ENCODE measurements around the gene WDR19. TPM values are rescaled to one million over a fixed set of nuclear protein-coding genes. Genes with fewer than 3 reads are reported as not detected.
A peak's percentile ranks its signal among the peaks of the same experiment; 100 is the strongest.

WDR19 gene
- total RNA-seq, 1 experiment from 2014 or later: 14.9 TPM

DNA sequence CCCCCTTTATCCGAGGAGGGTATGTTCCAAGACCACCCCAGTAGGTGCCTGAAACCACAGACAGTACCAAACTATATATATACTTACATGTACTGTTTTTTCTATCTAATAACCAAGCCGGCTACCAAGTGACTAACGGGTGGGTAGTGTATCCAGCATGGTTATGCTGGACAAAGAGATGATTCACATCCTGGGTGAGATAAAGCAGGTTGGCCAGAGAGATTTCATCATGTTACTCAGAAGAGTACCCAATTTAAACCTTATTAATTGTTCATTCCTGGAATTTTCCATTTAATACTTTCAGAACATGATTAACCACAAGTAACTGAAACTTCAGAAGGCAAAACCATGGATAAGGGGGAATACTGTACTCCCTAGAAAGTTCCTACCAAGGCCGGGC is 137.3 kb downstream of the WDR19 start:
- no TSS peak for BruUV-seq (replicated peaks)
- no peak overlapping the region for H3K4me3 Mint-ChIP-seq (ENCODE audit: low read depth, unreplicated experiment)
- no peaks in the 10 kb centered on the region for H3K9me3 Mint-ChIP-seq (ENCODE audit: low read depth, unreplicated experiment)
- intact Hi-C loops (cut with micrococcal nuclease; ENCODE audit: unreplicated experiment): no loop called here
- DNase-seq: peak; percentile 11
- peaks cover 5% of the 10 kb centered on the region for H3K4me1 Mint-ChIP-seq (ENCODE audit: low read depth, unreplicated experiment)
- no peaks in the 10 kb centered on the region for H3K27me3 Mint-ChIP-seq (ENCODE audit: unreplicated experiment)
- CTCF ChIA-PET: no interaction called here
- TF ChIP-seq, protein P1, sequence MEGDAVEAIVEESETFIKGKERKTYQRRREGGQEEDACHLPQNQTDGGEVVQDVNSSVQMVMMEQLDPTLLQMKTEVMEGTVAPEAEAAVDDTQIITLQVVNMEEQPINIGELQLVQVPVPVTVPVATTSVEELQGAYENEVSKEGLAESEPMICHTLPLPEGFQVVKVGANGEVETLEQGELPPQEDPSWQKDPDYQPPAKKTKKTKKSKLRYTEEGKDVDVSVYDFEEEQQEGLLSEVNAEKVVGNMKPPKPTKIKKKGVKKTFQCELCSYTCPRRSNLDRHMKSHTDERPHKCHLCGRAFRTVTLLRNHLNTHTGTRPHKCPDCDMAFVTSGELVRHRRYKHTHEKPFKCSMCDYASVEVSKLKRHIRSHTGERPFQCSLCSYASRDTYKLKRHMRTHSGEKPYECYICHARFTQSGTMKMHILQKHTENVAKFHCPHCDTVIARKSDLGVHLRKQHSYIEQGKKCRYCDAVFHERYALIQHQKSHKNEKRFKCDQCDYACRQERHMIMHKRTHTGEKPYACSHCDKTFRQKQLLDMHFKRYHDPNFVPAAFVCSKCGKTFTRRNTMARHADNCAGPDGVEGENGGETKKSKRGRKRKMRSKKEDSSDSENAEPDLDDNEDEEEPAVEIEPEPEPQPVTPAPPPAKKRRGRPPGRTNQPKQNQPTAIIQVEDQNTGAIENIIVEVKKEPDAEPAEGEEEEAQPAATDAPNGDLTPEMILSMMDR (IDR thresholded peaks at IDR 0.05; ENCODE audit: unreplicated experiment): no peak
- H3K27ac Mint-ChIP-seq (ENCODE audit: unreplicated experiment): peak overlapping the region; percentile 20
- H3K36me3 Mint-ChIP-seq (ENCODE audit: insufficient read depth, unreplicated experiment): no peaks in the 10 kb centered on the region

DNA sequence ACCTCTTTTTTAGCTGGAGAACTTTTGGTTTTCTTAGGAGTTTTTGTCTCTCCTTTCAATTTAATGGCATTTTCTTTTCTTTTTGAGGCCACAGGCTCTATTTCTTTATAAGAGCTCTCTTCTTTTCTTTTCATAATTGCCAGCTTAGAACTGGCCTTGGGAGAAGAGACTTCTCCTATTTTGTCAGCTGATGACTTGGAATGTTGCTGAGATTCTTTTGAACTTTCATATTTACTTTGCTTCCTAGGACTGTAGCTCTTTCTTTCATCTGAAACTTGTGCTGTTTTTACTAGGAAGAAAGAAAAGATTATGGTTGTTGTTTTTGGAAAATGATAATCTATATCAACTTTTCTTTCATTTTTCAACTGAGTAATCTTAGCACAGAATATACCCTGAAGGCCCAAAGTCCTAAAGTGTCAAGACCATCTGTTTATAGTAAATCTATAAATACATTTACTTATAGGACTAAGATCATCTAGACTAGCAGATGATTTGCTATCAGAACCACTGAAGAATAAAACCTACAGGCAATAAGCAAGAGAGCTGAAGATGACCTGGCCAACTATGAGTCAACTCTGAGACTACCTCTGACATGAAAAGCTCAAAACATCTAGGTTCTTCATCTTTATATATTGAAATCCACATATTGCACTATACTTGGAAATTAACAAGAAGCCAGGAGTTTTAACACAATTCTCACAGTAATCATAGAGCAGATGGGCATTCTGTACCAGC is 138.2 kb downstream of the WDR19 start:
- no peak overlapping the region for H3K4me3 Mint-ChIP-seq (ENCODE audit: low read depth, unreplicated experiment)
- intact Hi-C loops (cut with micrococcal nuclease; ENCODE audit: unreplicated experiment): no loop called here
- H3K27me3 Mint-ChIP-seq (ENCODE audit: unreplicated experiment): no peaks in the 10 kb centered on the region
- no TSS peak for BruUV-seq (replicated peaks)
- DNase-seq: no peak
- H3K36me3 Mint-ChIP-seq (ENCODE audit: insufficient read depth, unreplicated experiment): no peaks in the 10 kb centered on the region
- H3K9me3 Mint-ChIP-seq (ENCODE audit: low read depth, unreplicated experiment): no peaks in the 10 kb centered on the region
- H3K27ac Mint-ChIP-seq (ENCODE audit: unreplicated experiment): no peak overlapping the region
- H3K4me1 Mint-ChIP-seq (ENCODE audit: low read depth, unreplicated experiment): peaks cover 14% of the 10 kb centered on the region
- CTCF ChIA-PET: no interaction called here
- TF ChIP-seq, protein P1 (IDR thresholded peaks at IDR 0.05; ENCODE audit: unreplicated experiment): no peak

DNA sequence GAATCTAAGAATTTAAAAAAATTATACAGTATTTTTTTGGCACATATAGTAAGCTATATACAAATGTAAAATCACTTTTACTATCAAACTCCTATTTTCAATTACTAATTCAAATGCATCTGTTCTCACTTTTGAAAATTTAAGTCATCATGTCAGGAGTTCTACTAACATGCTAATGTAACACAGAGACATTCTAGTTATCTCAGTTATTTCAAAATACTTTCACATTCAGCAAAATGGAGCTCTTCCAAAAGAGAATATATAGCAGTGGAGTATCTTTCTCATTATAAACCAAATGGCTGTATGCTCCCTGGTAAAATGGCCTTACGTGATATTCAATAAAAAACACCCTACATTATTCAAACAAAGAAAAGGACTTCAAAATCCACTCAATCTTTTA is 141.5 kb downstream of the WDR19 start:
- H3K36me3 Mint-ChIP-seq (ENCODE audit: insufficient read depth, unreplicated experiment): peaks cover 6% of the 10 kb centered on the region
- no peak overlapping the region for H3K4me3 Mint-ChIP-seq (ENCODE audit: low read depth, unreplicated experiment)
- BruUV-seq (replicated peaks): no TSS peak
- TF ChIP-seq, protein P1 (IDR thresholded peaks at IDR 0.05; ENCODE audit: unreplicated experiment): no peak
- no peak for DNase-seq
- intact Hi-C loops (cut with micrococcal nuclease; ENCODE audit: unreplicated experiment): no loop called here
- no peaks in the 10 kb centered on the region for H3K27me3 Mint-ChIP-seq (ENCODE audit: unreplicated experiment)
- CTCF ChIA-PET: no interaction called here
- no peaks in the 10 kb centered on the region for H3K9me3 Mint-ChIP-seq (ENCODE audit: low read depth, unreplicated experiment)
- H3K27ac Mint-ChIP-seq (ENCODE audit: unreplicated experiment): no peak overlapping the region
- H3K4me1 Mint-ChIP-seq (ENCODE audit: low read depth, unreplicated experiment): peaks cover 16% of the 10 kb centered on the region

DNA sequence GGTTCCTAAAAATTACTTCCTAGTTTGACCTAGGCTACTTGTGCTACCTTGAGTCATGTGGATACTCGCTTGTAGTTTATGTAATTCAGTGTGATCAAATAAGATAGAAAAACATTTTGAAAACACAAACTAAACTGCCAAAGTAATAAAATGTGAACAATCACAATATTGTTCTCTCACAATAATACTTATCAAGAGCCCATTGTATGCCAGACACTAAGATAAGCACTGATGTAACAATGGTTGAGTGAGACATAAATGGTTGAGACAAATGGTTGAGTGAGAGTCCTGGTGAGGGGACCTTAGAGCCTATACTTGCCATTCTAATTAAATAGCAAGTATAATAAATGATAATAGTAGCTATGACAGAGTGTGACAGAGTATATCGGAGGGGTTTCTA is 142.1 kb downstream of the WDR19 start:
- H3K4me3 Mint-ChIP-seq (ENCODE audit: low read depth, unreplicated experiment): no peak overlapping the region
- CTCF ChIA-PET: no interaction called here
- H3K27me3 Mint-ChIP-seq (ENCODE audit: unreplicated experiment): no peaks in the 10 kb centered on the region
- no peaks in the 10 kb centered on the region for H3K9me3 Mint-ChIP-seq (ENCODE audit: low read depth, unreplicated experiment)
- DNase-seq: no peak
- H3K27ac Mint-ChIP-seq (ENCODE audit: unreplicated experiment): peak overlapping the region; percentile 19
- peaks cover 6% of the 10 kb centered on the region for H3K36me3 Mint-ChIP-seq (ENCODE audit: insufficient read depth, unreplicated experiment)
- no TSS peak for BruUV-seq (replicated peaks)
- H3K4me1 Mint-ChIP-seq (ENCODE audit: low read depth, unreplicated experiment): peaks cover 16% of the 10 kb centered on the region
- TF ChIP-seq, protein P1 (IDR thresholded peaks at IDR 0.05; ENCODE audit: unreplicated experiment): no peak
- intact Hi-C loops (cut with micrococcal nuclease; ENCODE audit: unreplicated experiment): no loop called here
